GM12891 (cell line): ENCODE measurements around the gene ITPKC.

Experiments
- POLR2AphosphoS5 ChIP-seq: IDR thresholded peaks from 2 replicates; pipeline ENCODE4 v1.6.1; 2011; ENCODE audit warnings: low read depth, low read length, control low read depth
- POU2F2 ChIP-seq: IDR thresholded peaks from 2 replicates; pipeline ENCODE4 v1.6.1; 2011; ENCODE audit warnings: low read depth, mild to moderate bottlenecking, control low read depth, low read length, moderate library complexity
- SPI1 ChIP-seq: IDR thresholded peaks from 2 replicates; pipeline ENCODE4 v1.6.1; 2011; ENCODE audit warnings: low read depth, low read length, control low read depth
- TAF1 ChIP-seq: IDR thresholded peaks from 2 replicates; pipeline ENCODE4 v1.6.1; 2011; ENCODE audit warnings: low read depth, low read length, control low read depth

- no peak for TF ChIP-seq POLR2AphosphoS5
- no peak for TF ChIP-seq SPI1
- no peak for TF ChIP-seq TAF1
- no peak for TF ChIP-seq POU2F2
Measured at GRCh38 chr19:40704491-40705361, 12.2 kb upstream of the ITPKC start.
